HG02970 (cell line): ENCODE measurements around the gene UBE2R2.
"Not testable (repeated sequence)": the region's sequence is repeated elsewhere in the genome, so short reads cannot be mapped to it uniquely, and the experiment has no call there.

Experiments
- ATAC-seq: cut with Tn5 transposase; IDR thresholded peaks from one replicate; pipeline ENCODE4 v1.9.1; 2021; ENCODE audit warnings: mild to moderate bottlenecking, moderate library complexity, moderate number of reproducible peaks; ENCODE audit not compliant: unreplicated experiment, low FRiP score

The UBE2R2 gene

GRCh38 chr9:33835625-33836260, 18.8 kb downstream of the UBE2R2 start:
- ATAC-seq = no peak

GRCh38 chr9:33836261-33836660, 19.3 kb downstream of the UBE2R2 start:
- not testable (repeated sequence) for ATAC-seq

GRCh38 chr9:33837138-33837537, 20.2 kb downstream of the UBE2R2 start:
- no peak for ATAC-seq

GRCh38 chr9:33840381-33840780, 23.4 kb downstream of the UBE2R2 start:
- no peak for ATAC-seq

GRCh38 chr9:33843312-33843961, 26.5 kb downstream of the UBE2R2 start:
- ATAC-seq = no peak

- no peak for ATAC-seq
These were observed 29.3 kb downstream of the UBE2R2 start for GRCh38 chr9:33846231-33846630.

GRCh38 chr9:33847894-33848205, 30.9 kb downstream of the UBE2R2 start:
- ATAC-seq = not testable (repeated sequence)

- ATAC-seq = no peak
These were observed 33.3 kb downstream of the UBE2R2 start for GRCh38 chr9:33850267-33850629.

GRCh38 chr9:33850677-33851076, 33.7 kb downstream of the UBE2R2 start:
- ATAC-seq = no peak

- ATAC-seq = no peak
These were observed 34.3 kb downstream of the UBE2R2 start for GRCh38 chr9:33851301-33851700.

- no peak for ATAC-seq
These were observed 35.4 kb downstream of the UBE2R2 start for GRCh38 chr9:33852216-33852826.

GRCh38 chr9:33856247-33856646, 39.3 kb downstream of the UBE2R2 start:
- no peak for ATAC-seq

- ATAC-seq = no peak
These were observed 41.5 kb downstream of the UBE2R2 start for GRCh38 chr9:33858423-33858822.

- no peak for ATAC-seq
These were observed 43.4 kb downstream of the UBE2R2 start for GRCh38 chr9:33860200-33860871.

- ATAC-seq = no peak
These were observed 45.0 kb downstream of the UBE2R2 start for GRCh38 chr9:33861917-33862453.

GRCh38 chr9:33863027-33863426, 46.1 kb downstream of the UBE2R2 start:
- ATAC-seq = not testable (repeated sequence)

GRCh38 chr9:33867747-33868439, 50.9 kb downstream of the UBE2R2 start:
- ATAC-seq = no peak

- ATAC-seq = no peak
These were observed 51.5 kb downstream of the UBE2R2 start for GRCh38 chr9:33868440-33868973.

- ATAC-seq = not testable (repeated sequence)
These were observed 52.3 kb downstream of the UBE2R2 start for GRCh38 chr9:33869243-33869642.

- ATAC-seq = no peak
These were observed 60.9 kb downstream of the UBE2R2 start for GRCh38 chr9:33877727-33878489.
